ENCODE measurements around the gene ZNF277. TPM values are rescaled to one million over a fixed set of nuclear protein-coding genes. Genes with fewer than 3 reads are reported as not detected.
"Not testable (repeated sequence)": the region's sequence is repeated elsewhere in the genome, so short reads cannot be mapped to it uniquely, and the experiment has no call there.

ZNF277 gene
- total RNA-seq, 3 donors from 2014 or later = 16.8 to 26.9 (median 22.0) TPM

- H3K4me1 ChIP-seq (ENCODE audit: low read depth) = no peaks in the 10 kb centered on the region
- H3K4me3 ChIP-seq = no peak overlapping the region
- ATAC-seq (no peak), DNase-seq (no peak)
- intact Hi-C loops (cut with DNase I, micrococcal nuclease) = no loop called here
- no peaks in the 10 kb centered on the region for H3K36me3 ChIP-seq (ENCODE audit: low read depth)
- H3K9me3 ChIP-seq = no peaks in the 10 kb centered on the region
- TF ChIP-seq CTCF (IDR thresholded peaks at IDR 0.05) = no peak
These were observed 94.4 kb downstream of the ZNF277 start for GRCh38 chr7:112300831-112301407.

- intact Hi-C loops (cut with DNase I, micrococcal nuclease) = no loop called here
- no peak overlapping the region for H3K4me3 ChIP-seq
- DNase-seq (no peak), ATAC-seq (no peak)
- TF ChIP-seq CTCF (IDR thresholded peaks at IDR 0.05) = no peak
- H3K9me3 ChIP-seq = no peaks in the 10 kb centered on the region
- H3K4me1 ChIP-seq (ENCODE audit: low read depth) = no peaks in the 10 kb centered on the region
- no peaks in the 10 kb centered on the region for H3K36me3 ChIP-seq (ENCODE audit: low read depth)
These were observed 96.1 kb downstream of the ZNF277 start for GRCh38 chr7:112302566-112302965.

DNA sequence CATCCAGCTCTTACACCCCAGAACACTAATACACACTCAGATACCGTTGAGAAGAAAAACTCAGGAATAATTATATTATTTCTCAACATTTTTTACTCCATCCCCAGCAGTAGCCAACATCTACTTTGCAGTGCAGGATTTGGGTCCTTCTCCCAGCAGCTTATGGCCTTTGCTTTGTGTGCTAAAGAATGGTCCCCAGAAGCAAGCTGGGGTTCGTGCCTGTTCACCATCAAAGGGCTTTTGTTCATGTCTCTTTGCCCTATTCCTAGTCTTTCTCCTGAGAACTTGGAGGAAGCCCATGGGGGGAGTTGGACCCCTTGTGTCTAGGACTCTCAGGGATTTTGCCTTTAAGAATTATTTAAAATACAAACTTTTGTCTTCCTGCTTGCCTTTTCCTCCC lies 100.4 kb downstream of the ZNF277 start:
- Histone ChIP-seq H3K9me3 (no peaks in the 10 kb centered on the region), H3K4me3 (no peak overlapping the region), H3K4me1 (ENCODE audit: low read depth) (no peaks in the 10 kb centered on the region), H3K36me3 (ENCODE audit: low read depth) (no peaks in the 10 kb centered on the region)
- intact Hi-C loops (cut with DNase I, micrococcal nuclease) = no loop called here
- TF ChIP-seq CTCF (IDR thresholded peaks at IDR 0.05) = no peak
- ATAC-seq = no peak
- no peak for DNase-seq

- intact Hi-C loops (cut with DNase I, micrococcal nuclease) = no loop called here
- no peak for ATAC-seq
- no peaks in the 10 kb centered on the region for H3K36me3 ChIP-seq (ENCODE audit: low read depth)
- DNase-seq = no peak
- H3K4me3 ChIP-seq = no peak overlapping the region
- TF ChIP-seq CTCF (IDR thresholded peaks at IDR 0.05) = no peak
- no peaks in the 10 kb centered on the region for H3K4me1 ChIP-seq (ENCODE audit: low read depth)
- no peaks in the 10 kb centered on the region for H3K9me3 ChIP-seq
These were observed 101.0 kb downstream of the ZNF277 start for GRCh38 chr7:112307506-112307905.

DNA sequence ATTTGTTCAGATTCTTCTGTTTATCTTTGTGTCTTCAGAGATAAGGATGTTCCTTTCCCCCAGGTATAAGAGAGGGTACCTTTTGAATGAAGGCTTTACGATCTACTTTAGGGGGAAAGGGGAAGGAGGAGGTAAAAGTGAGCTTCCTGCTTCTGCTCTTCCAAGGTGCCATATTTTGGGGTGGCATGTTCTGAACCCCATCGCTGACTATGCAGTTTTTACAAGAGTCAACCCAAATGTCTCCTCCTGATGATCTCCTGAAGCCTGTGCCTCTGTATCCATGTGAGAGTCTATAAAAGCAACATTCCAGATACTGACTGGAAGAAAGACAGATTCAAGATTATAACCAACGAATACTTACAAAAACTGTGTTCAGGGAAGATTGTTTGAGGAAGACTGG lies 102.5 kb downstream of the ZNF277 start:
- intact Hi-C loops (cut with DNase I, micrococcal nuclease) = no loop called here
- no peak for DNase-seq
- H3K9me3 ChIP-seq = no peaks in the 10 kb centered on the region
- TF ChIP-seq CTCF (IDR thresholded peaks at IDR 0.05) = no peak
- no peak for ATAC-seq
- no peaks in the 10 kb centered on the region for H3K36me3 ChIP-seq (ENCODE audit: low read depth)
- no peaks in the 10 kb centered on the region for H3K4me1 ChIP-seq (ENCODE audit: low read depth)
- no peak overlapping the region for H3K4me3 ChIP-seq

DNA sequence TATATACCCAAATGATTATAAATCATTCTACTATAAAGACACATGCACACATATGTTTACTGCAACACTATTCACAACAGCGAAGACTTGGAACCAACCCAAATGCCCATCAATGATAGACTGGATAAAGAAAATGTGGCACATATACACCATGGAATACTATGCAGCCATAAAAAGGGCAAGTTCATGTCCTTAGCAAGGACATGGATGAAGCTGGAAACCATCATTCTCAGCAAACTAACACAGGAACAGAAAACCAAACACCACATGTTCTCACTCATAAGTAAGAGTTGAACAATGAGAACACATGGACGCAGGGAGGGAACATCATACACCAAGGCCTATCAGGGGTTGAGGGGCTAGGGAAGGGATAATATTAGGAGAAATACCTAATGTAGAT lies 110.3 kb downstream of the ZNF277 start:
- H3K4me1 ChIP-seq (ENCODE audit: low read depth); ATAC-seq; intact Hi-C loops (cut with DNase I, micrococcal nuclease): not testable (repeated sequence)

More for the DNA sequence above, 110.3 kb downstream of the ZNF277 start:
- H3K36me3 ChIP-seq (ENCODE audit: low read depth); DNase-seq; H3K4me3 ChIP-seq; H3K9me3 ChIP-seq: not testable (repeated sequence)

Data from mucosa of descending colon (tissue), 3 donors.